ENCODE measurements around the gene ARHGAP15. TPM values are rescaled to one million over a fixed set of nuclear protein-coding genes. Genes with fewer than 3 reads are reported as not detected.
"Not testable (repeated sequence)": the region's sequence is repeated elsewhere in the genome, so short reads cannot be mapped to it uniquely, and the experiment has no call there.

The ARHGAP15 gene
- total RNA-seq, 1 donor from 2014 or later, result not detected

- no peak overlapping the region for H3K4me3 ChIP-seq (ENCODE audit: low read depth, low read length)
- DNase-seq (ENCODE audit: low read depth), result no peak
- no peak for TF ChIP-seq CTCF (conservative IDR thresholded peaks at IDR 0.05; ENCODE audit: low read depth, low read length)
Observed at GRCh38 chr2:143532061-143532460, 402.8 kb downstream of the ARHGAP15 start.

GRCh38 chr2:143533846-143534245 lies 404.6 kb downstream of the ARHGAP15 start:
- DNase-seq (ENCODE audit: low read depth), result no peak
- no peak for TF ChIP-seq CTCF (conservative IDR thresholded peaks at IDR 0.05; ENCODE audit: low read depth, low read length)
- no peak overlapping the region for H3K4me3 ChIP-seq (ENCODE audit: low read depth, low read length)

- no peak for TF ChIP-seq CTCF (conservative IDR thresholded peaks at IDR 0.05; ENCODE audit: low read depth, low read length)
- H3K4me3 ChIP-seq (ENCODE audit: low read depth, low read length), result no peak overlapping the region
- DNase-seq (ENCODE audit: low read depth), result no peak
Observed at GRCh38 chr2:143535802-143536201, 406.6 kb downstream of the ARHGAP15 start.

GRCh38 chr2:143541899-143542298 lies 412.7 kb downstream of the ARHGAP15 start:
- not testable (repeated sequence) for H3K4me3 ChIP-seq (ENCODE audit: low read depth, low read length); DNase-seq (ENCODE audit: low read depth)

- no peak for TF ChIP-seq CTCF (conservative IDR thresholded peaks at IDR 0.05; ENCODE audit: low read depth, low read length)
- no peak for DNase-seq (ENCODE audit: low read depth)
- no peak overlapping the region for H3K4me3 ChIP-seq (ENCODE audit: low read depth, low read length)
Observed at GRCh38 chr2:143545059-143545948, 416.1 kb downstream of the ARHGAP15 start.

- H3K4me3 ChIP-seq (ENCODE audit: low read depth, low read length), result no peak overlapping the region
- no peak for TF ChIP-seq CTCF (conservative IDR thresholded peaks at IDR 0.05; ENCODE audit: low read depth, low read length)
- DNase-seq (ENCODE audit: low read depth), result no peak
Observed at GRCh38 chr2:143545949-143546255, 416.7 kb downstream of the ARHGAP15 start.

GRCh38 chr2:143548032-143548431 lies 418.8 kb downstream of the ARHGAP15 start:
- TF ChIP-seq CTCF (conservative IDR thresholded peaks at IDR 0.05; ENCODE audit: low read depth, low read length), result no peak
- no peak overlapping the region for H3K4me3 ChIP-seq (ENCODE audit: low read depth, low read length)
- DNase-seq (ENCODE audit: low read depth), result no peak
